HuH-7 (cell line): ENCODE data around the gene SHANK1.

Experiments
- DNase-seq: peaks from one replicate; pipeline ENCODE4 v3.0.0; 2011; ENCODE audit warnings: low spot score

The SHANK1 gene

GRCh38 chr19:50659318-50660087 lies 60.1 kb downstream of the SHANK1 start:
- DNase-seq, result no peak

GRCh38 chr19:50658441-50659317 lies 60.9 kb downstream of the SHANK1 start:
- DNase-seq, result no peak

- no peak for DNase-seq
Measured at GRCh38 chr19:50657712-50658440, 61.7 kb downstream of the SHANK1 start.

- DNase-seq, result no peak
Measured at GRCh38 chr19:50657222-50657669, 62.4 kb downstream of the SHANK1 start.

GRCh38 chr19:50654882-50655281 lies 64.7 kb downstream of the SHANK1 start:
- DNase-seq, result no peak

DNA sequence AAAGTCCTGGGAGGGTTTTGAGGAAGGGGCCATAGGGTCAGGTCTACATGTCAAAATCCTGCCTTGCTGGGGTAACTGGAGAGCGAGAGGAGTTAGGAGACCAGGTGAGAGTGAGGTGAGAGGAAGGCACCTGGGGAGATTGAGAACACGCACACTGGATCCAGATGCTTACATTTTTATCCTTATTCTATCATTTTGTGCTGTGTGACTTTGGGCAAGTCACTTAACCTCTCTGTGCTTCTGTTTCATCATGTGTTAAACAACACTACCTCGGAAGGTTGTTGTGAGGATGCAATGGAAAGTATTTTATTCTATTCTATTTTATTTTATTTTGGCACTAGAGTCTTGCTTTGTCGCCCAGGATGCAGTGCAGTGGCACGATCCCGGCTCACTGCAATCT lies 66.9 kb downstream of the SHANK1 start:
- no peak for DNase-seq

GRCh38 chr19:50651174-50651573 lies 68.4 kb downstream of the SHANK1 start:
- DNase-seq, result no peak

DNA sequence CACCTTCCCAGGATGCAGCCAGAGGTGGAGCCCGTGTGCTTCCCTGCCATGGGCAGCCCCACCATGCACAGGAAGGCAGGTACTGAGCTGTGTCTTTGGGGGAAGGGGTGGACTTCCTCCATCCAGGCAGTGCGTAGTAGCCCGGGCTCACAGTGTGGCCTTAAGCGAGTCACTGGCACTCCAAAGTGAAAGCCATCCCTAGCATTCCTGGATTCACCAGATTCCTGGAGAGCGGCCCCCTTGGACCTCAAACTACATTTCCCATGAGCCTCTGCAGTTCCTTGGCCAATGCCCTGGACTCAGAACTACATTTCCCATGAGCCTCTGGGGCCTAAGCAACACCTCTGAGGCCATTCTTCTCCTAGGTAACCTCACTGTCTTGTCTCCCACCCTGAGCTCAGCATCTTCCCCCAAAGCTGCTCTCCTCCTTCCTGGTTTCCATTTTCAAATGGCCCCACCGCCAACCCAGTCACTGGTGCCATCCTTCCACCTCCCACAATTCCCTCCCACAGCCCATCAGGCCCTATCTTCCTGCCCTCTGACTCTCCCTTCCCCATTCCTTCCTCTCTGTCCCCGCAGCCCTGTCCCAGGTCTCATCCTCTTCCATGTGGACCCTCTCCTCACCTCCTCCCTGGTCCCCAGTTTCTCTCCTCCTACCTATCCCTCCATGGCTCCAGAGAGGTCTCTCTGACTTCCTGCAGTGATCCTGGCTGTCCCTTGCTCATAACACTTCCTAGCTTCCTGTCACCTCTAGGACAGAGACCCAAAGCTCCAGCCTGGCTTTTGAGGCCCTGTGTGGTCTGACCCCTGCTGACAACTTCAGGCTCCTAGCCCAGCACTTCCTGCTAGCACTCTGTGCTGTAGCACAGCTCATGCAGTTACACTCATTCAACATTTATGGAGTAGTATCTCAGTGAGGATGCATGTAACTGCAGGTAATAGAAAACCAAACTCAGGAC lies 69.9 kb downstream of the SHANK1 start, which contains the start of gene C19orf81:
Gene C19orf81, plus strand, starts transcription at position 13 of the 959 bp plus-strand sequence. Its CDS starts 0 bp downstream, at position 13.
- DNase-seq, result no peak

DNA sequence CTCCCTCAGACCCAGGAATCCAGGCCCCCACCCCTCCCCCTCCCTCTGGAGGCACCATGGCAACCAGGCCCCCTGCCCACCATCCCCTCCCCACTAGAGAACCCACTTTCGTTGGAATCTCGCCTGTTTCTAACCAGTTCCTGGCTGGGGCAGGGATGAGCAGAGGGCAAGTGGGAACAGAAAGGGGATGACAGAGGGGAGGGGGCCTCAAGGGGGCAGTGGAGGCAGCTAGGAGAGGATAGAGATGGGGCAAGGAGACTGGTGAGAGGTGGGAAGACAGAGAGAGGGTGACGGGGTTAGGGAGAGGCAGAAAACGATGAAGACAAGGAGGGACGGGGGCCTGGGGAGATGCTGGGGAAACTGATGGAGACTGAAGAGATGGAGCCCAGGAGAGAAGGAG lies 70.9 kb downstream of the SHANK1 start:
- DNase-seq, result no peak

DNA sequence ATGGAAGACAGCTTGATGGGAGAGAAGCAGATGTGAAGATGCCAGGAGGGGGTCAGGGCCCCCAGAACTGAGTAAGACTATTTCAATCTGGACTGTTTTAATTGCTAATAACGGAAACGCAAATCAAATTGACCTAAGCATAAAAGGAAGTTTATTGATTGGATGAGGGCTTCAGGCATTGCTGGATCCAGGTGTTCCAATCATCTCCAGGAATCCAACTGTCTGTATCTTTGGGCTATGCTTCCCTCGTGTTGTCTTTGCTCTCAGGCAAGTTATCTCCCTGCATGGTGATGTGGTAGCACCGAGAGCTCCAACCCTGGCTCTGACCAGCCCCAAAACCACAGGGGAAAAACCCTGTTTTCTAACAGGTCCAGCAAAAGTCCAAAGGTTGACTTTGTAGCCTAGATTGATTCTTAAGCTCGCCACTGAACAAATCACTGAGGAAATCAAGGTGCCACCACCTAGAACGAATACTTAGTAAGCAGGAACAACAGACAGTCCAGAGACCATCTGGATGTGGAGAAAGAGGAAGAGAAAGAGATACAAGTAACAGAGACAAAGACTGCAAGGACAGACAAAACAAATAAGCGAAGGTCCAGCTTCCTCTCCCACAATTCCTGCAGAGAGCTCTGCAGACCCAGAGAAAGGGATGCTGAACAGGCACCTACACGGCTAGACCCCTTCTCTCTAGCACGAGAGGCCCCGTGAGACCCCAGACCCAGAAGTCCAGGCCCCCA lies 71.6 kb downstream of the SHANK1 start:
- DNase-seq, result no peak

DNA sequence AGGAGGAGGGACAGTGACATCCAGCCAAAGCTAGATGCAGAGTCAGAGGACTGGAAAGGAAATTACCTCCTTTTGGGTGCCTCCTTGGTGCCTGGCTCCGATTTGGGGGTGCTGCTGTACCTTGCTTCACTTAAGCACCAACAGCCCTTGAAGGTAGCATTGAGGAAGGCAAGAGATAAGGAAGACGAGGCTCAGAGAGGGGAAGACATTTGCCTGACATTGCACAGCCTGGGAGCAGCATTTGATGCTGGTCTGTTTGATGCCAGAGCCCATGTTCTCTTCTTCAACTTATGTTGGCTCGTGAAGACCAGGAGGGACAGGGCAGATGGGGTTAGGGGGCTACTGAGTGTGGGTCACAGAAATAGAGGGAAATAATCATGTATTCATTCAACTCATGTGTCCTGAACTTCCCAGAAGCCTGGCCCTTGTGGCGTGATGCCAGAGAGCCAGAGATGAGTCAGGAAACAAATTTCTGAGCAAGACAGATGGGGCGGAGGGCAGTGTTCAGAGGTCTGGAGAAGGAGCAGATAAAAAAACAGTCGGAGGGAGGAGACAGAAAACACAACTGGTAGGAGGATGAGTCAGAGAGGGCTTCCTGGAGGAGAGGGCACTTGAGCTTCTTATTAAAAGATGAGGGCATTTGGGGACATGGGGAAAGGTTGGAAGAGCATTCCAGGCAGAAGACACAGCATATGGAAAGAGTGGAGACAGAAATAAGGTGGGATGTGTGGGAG lies 73.4 kb downstream of the SHANK1 start:
- DNase-seq, result no peak

GRCh38 chr19:50645107-50645506 lies 74.5 kb downstream of the SHANK1 start:
- DNase-seq, result no peak

DNA sequence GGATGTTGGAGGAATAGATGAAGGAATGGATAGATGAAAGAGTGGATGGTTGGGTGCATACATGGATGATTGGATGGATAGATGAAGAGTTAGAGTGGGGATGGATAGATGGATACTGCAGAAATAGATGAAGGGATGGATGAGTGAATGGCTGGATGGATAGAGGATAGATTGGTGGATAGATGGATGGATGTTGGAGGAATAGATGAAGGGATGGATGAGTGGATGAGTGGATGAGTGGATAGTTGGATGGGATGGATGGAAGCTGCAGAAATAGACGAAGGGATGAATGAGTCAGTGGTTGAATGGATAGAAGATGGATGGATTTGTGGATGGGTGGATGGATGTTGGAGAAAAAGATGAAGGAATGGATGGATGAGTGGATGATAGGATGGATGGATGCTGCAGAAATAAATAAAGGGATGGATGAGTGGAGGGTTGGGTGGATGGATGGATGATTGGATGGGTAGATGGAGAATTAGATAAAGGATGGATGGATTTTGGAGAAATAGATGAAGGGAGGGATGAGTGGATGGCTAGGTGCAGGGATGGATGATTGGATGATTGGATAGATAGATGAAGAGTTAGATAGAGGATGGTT lies 75.2 kb downstream of the SHANK1 start:
- no peak for DNase-seq

- no peak for DNase-seq
Measured at GRCh38 chr19:50640368-50640767, 79.2 kb downstream of the SHANK1 start.

DNA sequence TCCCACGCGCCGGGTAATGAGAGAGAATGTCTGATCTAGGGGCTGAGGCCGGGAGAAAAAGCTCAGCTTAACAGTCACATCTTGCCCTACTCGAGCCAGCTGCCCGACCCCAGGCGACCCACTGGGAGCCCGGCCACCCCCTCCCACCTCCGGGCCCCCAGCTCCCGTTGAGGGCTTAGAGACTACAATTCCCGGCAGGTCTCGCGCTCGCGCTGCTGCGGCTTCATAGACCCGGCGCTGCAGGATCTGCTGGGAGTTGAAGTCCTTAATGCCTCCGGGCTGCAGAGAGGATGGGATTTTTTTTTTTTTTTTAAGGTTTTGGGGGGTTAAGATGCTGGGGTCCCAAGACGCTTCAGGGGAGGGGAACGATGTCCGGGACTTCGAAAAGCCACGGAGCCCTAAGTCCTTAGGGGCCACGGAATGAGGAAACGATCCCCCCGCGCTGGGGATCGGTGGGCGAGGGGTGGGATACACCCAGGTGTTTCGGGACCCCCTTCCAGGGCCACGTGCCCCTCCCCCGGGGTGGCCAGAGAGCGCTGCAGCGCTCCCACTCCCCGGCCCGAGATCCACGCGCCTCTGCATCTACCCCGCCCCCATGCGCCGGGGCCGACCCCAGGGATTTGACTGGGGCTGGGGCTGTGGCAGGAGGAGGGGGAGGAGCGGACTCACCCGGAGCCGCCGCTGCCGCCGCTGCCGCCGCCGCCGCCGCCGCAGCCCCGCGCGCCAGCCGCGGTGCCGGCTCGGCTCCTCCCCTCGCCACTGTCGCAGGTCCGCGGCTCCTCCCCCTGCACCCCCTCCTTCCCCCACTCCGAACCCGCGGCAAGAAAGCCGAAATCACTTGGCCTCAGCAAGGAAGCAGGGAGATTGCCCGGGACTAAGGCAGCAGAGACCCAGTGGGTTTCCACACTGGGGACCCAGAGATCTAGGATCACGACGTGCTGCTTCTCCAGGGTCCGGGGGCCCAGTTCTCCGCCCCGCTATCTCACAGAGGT lies 80.2 kb downstream of the SHANK1 start, which contains the start of gene SYT3:
Gene SYT3, minus strand, starts transcription at position 761 of the 992 bp plus-strand sequence. CDS start 2,470 bp downstream, outside the sequence.
- DNase-seq, result no peak

DNA sequence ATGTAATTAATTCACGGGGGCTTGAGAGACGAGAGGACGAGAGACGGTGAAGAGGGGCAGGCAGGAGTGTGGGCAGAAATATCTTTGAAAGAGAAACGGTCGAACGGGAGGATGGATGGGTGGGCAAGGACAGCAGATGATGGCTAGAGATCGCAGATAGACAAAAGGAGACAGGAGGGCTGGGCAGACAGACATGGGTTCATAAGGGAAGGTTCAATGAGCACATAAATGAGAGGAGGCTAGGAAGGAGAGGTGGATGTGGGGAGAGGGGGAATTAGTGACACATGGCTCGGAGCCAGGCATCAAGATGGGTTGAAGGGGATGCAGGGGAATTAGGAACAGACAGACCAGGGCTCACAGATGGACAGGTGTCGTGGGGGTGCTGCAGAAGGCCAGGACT lies 81.0 kb downstream of the SHANK1 start:
- no peak for DNase-seq

DNA sequence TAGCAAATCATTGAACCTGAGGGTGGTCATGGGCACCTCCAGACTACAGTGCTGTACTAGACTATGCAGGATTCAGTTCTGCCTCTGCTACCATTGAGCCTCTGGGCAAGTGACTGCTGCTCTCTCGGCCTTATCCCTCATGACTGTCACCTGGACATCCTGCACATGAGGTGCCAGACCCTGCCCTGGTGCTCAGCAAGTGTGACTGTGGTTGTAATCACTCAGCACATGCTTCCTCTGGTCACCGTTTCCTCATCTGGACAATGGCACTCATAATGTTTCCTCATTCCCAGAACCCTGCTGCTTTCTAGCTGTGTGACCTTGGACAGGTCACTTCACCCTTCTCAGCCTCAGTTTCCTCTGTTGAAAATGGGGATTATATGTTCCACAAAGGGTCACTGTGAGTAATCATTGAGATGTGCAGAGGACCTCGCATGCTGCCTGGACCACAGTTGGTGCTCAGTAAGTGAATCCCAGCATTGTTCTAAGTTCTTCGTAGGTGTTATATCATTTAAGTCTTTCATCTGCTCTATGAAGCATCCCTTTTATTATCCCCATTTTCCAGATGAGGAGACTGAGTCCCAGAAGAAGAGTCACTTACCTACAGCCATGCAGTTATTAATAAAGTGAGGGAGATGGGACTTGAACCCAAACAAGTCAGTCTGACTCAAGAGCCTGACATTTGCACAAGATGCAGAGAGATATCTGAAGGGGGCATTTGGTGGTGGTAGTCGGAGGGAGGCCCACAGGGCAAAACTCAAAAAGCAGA lies 83.1 kb downstream of the SHANK1 start:
- no peak for DNase-seq
